Esophagus muscularis mucosa (tissue), 4 donors: ENCODE results near the gene GDF2. TPM values are rescaled to one million over a fixed set of nuclear protein-coding genes. Genes with fewer than 3 reads are reported as not detected.

ENCODE experiments used
- DNase-seq: peaks from one replicate; pipeline ENCODE4 v3.0.0-alpha.2; 2017; ENCODE audit errors: extremely low spot score
- H3K27ac ChIP-seq, 4 donors: fragments of 200-600 bp; sonication (generic); replicated peaks in 1 of 4; 1 replicate in 3 of 4; 2 replicates in 1 of 4; pipeline ENCODE4 v1.5.1; 2016 to 2019; ENCODE audit warnings: mild to moderate bottlenecking in 1 of 4
- H3K27me3 ChIP-seq, 4 donors: fragments of 200-600 bp; sonication (generic); one replicate each; pipeline versions ENCODE4 v1.5.1 to v1.6.0; 2016 to 2019
- H3K36me3 ChIP-seq, 4 donors: fragments of 200-600 bp; sonication (generic); one replicate each; pipeline ENCODE4 v1.5.1; 2016 to 2019
- H3K4me1 ChIP-seq, 4 donors: fragments of 200-600 bp; sonication (generic); one replicate each; pipeline ENCODE4 v1.5.1; 2016 to 2019
- H3K4me3 ChIP-seq, 4 donors: fragments of 200-600 bp; sonication (generic); 1 replicate in 2 of 4; 2 replicates in 2 of 4; pipeline ENCODE4 v1.5.1; 2016 to 2019; ENCODE audit warnings: mild to moderate bottlenecking in 4 of 4, moderate library complexity in 1 of 4
- H3K9me3 ChIP-seq, 4 donors: fragments of 200-600 bp; sonication (generic); 1 replicate in 3 of 4; 2 replicates in 1 of 4; pipeline ENCODE4 v1.5.1; 2016 to 2019
- EP300 ChIP-seq: sonication (generic); formaldehyde crosslinking; IDR thresholded peaks from one replicate; pipeline ENCODE4 v1.6.1; 2017; ENCODE audit warnings: antibody characterized with exemption
- POLR2A ChIP-seq: fragments of 450-650 bp; IDR thresholded peaks from one replicate; pipeline ENCODE4 v1.6.1; 2017; ENCODE audit warnings: antibody characterized with exemption, moderate library complexity, mild to moderate bottlenecking, low read depth
- POLR2AphosphoS5 ChIP-seq, 2 donors: sonication (generic); formaldehyde crosslinking; IDR thresholded peaks; one replicate each; pipeline ENCODE4 v1.6.1; 2017; ENCODE audit warnings: antibody characterized with exemption in 2 of 2
- WGBS: methylation state at CpG from one replicate; pipeline ENCODE4 v1.1.5; 2018; 5-methylcytosine and 5-hydroxymethylcytosine counted together
- intact Hi-C: fragments of 100-400 bp; cut with DNase I; formaldehyde crosslinking; loops from one replicate; pipeline ENCODE4 v1.15.1; 2023
- total RNA-seq, 4 donors: library from RNA; depleted of rRNA; stranded (reverse); fragments of >200 nt; gene quantifications; one replicate each; pipeline versions ENCODE4 v1.1.0 to v1.2.1, GENCODE V29; 2016
- TF ChIP-seq, protein P1 (sequence below), 3 experiments: fragments of 200-600 bp in 2 of 3; fragments of 450-650 bp in 1 of 3; sonication (generic) in 2 of 3; IDR thresholded peaks; one replicate each; pipeline ENCODE4 v1.5.1; 2017 to 2019; ENCODE audit warnings: antibody characterized with exemption in 3 of 3, mild to moderate bottlenecking in 2 of 3, moderate library complexity in 1 of 3

The GDF2 gene
- total RNA-seq, 4 donors from 2014 or later = not detected

DNA sequence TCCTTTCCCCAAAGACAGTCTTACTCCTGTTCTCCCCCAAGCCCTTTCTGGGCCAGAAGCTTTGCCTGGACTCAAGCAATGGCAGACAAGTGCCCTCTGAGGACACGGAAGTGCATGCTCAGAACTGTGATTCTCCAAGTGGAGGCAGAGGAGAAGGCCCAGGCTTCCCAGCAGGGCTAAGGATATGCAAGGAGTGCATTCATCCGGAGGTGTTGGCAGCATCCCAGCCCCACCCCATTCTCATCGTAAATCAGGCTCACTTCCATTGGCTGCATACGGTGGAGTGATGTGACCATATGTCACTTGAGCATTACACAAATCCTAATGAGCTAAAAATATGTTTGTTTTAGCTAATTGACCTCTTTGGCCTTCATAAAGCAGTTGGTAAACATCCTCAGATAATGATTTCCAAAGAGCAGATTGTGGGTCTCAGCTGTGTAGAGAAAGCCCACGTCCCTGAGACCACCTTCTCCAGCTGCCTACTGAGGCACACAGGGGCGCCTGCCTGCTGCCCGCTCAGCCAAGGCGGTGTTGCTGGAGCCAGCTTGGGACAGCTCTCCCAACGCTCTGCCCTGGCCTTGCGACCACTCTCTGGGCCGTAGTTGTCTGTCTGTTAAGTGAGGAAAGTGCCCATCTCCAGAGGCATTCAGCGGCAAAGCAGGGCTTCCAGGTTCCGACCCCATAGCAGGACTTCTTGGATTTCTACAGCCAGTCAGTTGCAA lies 24.5 kb downstream of the GDF2 start:
- intact Hi-C loops = no loop called here
- TF ChIP-seq, protein P1, sequence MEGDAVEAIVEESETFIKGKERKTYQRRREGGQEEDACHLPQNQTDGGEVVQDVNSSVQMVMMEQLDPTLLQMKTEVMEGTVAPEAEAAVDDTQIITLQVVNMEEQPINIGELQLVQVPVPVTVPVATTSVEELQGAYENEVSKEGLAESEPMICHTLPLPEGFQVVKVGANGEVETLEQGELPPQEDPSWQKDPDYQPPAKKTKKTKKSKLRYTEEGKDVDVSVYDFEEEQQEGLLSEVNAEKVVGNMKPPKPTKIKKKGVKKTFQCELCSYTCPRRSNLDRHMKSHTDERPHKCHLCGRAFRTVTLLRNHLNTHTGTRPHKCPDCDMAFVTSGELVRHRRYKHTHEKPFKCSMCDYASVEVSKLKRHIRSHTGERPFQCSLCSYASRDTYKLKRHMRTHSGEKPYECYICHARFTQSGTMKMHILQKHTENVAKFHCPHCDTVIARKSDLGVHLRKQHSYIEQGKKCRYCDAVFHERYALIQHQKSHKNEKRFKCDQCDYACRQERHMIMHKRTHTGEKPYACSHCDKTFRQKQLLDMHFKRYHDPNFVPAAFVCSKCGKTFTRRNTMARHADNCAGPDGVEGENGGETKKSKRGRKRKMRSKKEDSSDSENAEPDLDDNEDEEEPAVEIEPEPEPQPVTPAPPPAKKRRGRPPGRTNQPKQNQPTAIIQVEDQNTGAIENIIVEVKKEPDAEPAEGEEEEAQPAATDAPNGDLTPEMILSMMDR (IDR thresholded peaks at IDR 0.05) = no peak
- no peak for TF ChIP-seq EP300
- TF ChIP-seq POLR2A = no peak
- TF ChIP-seq POLR2AphosphoS5 (IDR thresholded peaks at IDR 0.05) = no peak
- Histone ChIP-seq H3K4me1 (no peaks in the 10 kb centered on the region), H3K9me3 (no peaks in the 10 kb centered on the region), H3K4me3 (no peak overlapping the region), H3K36me3 (no peaks in the 10 kb centered on the region), H3K27me3 (no peaks in the 10 kb centered on the region), H3K27ac (no peak overlapping the region)
- DNase-seq = no peak
- WGBS = 82% methylated on average over 13 of the region's 13 CpGs

- TF ChIP-seq, protein P1 (IDR thresholded peaks at IDR 0.05) = no peak
- TF ChIP-seq EP300 (no peak), POLR2AphosphoS5 (IDR thresholded peaks at IDR 0.05) (no peak), POLR2A (no peak)
Measured at GRCh38 chr10:47347303-47347675, 25.0 kb downstream of the GDF2 start.

DNA sequence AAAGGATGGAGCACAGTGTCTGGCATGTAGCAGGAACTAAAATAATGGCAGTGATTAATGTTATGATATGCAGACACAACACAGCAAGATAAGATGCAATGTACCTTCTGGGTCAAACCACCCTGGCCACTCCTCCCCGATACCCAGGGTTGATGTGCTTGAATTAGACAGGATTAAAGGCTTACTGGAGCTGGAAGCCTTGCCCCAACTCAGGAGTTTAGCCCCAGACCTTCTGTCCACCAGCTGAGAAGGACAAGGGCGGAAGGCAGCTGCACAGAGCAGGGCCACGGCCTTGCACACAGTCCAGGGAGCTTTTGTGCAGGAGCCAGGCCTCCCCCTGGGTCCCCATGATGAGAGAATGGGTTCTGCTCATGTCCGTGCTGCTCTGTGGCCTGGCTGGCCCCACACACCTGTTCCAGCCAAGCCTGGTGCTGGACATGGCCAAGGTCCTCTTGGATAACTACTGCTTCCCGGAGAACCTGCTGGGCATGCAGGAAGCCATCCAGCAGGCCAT lies 25.9 kb downstream of the GDF2 start, which contains the start of gene RBP3:
TSS of gene RBP3 (plus strand) at position 226 of the 514 bp plus-strand sequence. CDS start at position 348, 122 bp downstream.
- no peaks in the 10 kb centered on the region for H3K4me1 ChIP-seq
- no peaks in the 10 kb centered on the region for H3K27me3 ChIP-seq
- TF ChIP-seq EP300 (no peak), POLR2AphosphoS5 (IDR thresholded peaks at IDR 0.05) (no peak), POLR2A (no peak)
- TF ChIP-seq, protein P1 (IDR thresholded peaks at IDR 0.05) = no peak
- no peak within 1 kb of the TSS for H3K4me3 ChIP-seq
- H3K9me3 ChIP-seq = no peaks in the 10 kb centered on the region
- no peak within 1 kb of the TSS for H3K27ac ChIP-seq
- no peaks in the 10 kb centered on the region for H3K36me3 ChIP-seq
- WGBS = 83% methylated on average over 2 of the region's 5 CpGs
- intact Hi-C loops = no loop called here
- no peak for DNase-seq

More at GRCh38 chr10:47347303-47347675, 25.0 kb downstream of the GDF2 start:
- DNase-seq = no peak
- 82% methylated on average over 4 of the region's 4 CpGs for WGBS
- H3K9me3 ChIP-seq = no peaks in the 10 kb centered on the region
- intact Hi-C loops = no loop called here
- no peak overlapping the region for H3K27ac ChIP-seq
- no peaks in the 10 kb centered on the region for H3K36me3 ChIP-seq
- no peaks in the 10 kb centered on the region for H3K27me3 ChIP-seq
- no peak overlapping the region for H3K4me3 ChIP-seq
- no peaks in the 10 kb centered on the region for H3K4me1 ChIP-seq

DNA sequence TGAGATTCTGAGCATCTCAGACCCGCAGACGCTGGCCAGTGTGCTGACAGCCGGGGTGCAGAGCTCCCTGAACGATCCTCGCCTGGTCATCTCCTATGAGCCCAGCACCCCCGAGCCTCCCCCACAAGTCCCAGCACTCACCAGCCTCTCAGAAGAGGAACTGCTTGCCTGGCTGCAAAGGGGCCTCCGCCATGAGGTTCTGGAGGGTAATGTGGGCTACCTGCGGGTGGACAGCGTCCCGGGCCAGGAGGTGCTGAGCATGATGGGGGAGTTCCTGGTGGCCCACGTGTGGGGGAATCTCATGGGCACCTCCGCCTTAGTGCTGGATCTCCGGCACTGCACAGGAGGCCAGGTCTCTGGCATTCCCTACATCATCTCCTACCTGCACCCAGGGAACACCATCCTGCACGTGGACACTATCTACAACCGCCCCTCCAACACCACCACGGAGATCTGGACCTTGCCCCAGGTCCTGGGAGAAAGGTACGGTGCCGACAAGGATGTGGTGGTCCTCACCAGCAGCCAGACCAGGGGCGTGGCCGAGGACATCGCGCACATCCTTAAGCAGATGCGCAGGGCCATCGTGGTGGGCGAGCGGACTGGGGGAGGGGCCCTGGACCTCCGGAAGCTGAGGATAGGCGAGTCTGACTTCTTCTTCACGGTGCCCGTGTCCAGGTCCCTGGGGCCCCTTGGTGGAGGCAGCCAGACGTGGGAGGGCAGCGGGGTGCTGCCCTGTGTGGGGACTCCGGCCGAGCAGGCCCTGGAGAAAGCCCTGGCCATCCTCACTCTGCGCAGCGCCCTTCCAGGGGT lies 26.6 kb downstream of the GDF2 start:
- Histone ChIP-seq H3K9me3 (no peaks in the 10 kb centered on the region), H3K27me3 (no peaks in the 10 kb centered on the region), H3K4me1 (no peaks in the 10 kb centered on the region), H3K4me3 (no peak overlapping the region), H3K36me3 (no peaks in the 10 kb centered on the region), H3K27ac (no peak overlapping the region)
- intact Hi-C loops = no loop called here
- TF ChIP-seq EP300 (no peak), POLR2A (no peak), POLR2AphosphoS5 (IDR thresholded peaks at IDR 0.05) (no peak)
- TF ChIP-seq, protein P1 (IDR thresholded peaks at IDR 0.05) = no peak
- DNase-seq = no peak
- WGBS = no CpG with 5 or more reads among the region's 36 CpGs
